ENCODE data around the gene LCP2.

LCP2 gene

DNA sequence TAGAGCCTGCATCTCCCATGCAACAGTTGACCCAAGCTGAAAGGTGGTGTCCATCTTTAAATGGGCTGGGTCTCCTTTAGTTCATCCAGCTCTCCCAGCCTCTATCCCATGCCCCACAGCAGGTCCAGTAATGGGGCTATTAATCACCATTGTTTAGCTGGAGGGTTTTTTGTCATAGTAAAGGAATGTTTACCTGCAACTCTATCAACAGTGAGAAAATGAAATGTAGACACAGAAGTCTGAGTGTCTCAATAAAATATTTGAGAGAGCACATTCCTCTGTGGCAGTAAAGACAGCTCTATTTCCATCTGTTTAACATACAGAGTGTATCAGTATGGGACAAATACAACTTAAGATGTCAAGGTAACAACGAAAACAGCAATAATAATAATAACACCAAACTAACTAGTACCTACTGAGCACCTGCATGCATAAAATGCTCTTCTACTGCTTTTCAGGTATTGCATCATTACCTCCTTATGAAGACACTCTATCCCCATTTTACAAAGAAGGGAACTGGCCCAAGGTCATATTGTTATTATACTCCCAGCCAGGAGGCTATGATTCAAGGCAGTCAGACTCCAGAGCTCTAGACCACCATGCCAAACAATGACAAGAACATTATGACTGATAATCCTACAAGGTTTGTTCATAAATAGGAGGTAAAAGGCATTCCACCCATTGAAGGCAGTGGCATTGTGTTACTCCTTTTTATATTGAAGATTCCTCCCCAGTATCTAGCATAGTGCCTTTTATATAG is 85.8 kb downstream of the LCP2 start:
- Histone ChIP-seq H3K36me3 (ENCODE audit: control insufficient read depth, insufficient read depth, low read length) (no peaks in the 10 kb centered on the region), H3K27ac (ENCODE audit: low read depth, low read length) (no peak overlapping the region), H3K9me3 (ENCODE audit: control insufficient read depth, insufficient read depth, low read length) (no peaks in the 10 kb centered on the region), H3K4me3 (ENCODE audit: low read depth, low read length) (no peak overlapping the region), H3K9ac (ENCODE audit: low read depth, low read length) (no peak overlapping the region), H3K27me3 (ENCODE audit: control insufficient read depth, insufficient read depth, low read length) (no peaks in the 10 kb centered on the region), H3K4me1 (ENCODE audit: control insufficient read depth, insufficient read depth, low read length) (no peaks in the 10 kb centered on the region)

DNA sequence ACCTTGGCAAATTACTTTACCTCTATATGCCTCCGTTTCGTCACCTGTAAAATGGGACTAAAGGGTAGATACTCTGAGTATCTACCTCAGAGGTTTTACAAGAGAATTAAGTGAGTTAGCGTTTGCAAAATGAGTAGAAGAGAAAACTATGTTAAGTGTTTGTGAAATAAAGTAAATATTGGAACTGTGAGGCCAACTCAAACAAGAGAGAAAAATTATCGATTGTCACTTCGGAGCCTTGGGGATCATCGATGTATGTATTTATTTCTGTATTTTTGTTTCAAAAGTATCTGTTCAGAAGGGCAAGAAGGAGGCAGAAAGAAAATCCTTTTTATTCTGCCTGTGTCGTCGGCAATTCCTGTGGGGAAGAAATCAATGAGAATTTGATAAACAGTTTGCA is 90.6 kb downstream of the LCP2 start:
- H3K4me3 ChIP-seq (ENCODE audit: low read depth, low read length) = no peak overlapping the region
- H3K27me3 ChIP-seq (ENCODE audit: control insufficient read depth, insufficient read depth, low read length) = no peaks in the 10 kb centered on the region
- H3K9ac ChIP-seq (ENCODE audit: low read depth, low read length) = no peak overlapping the region
- H3K9me3 ChIP-seq (ENCODE audit: control insufficient read depth, insufficient read depth, low read length) = no peaks in the 10 kb centered on the region
- no peaks in the 10 kb centered on the region for H3K36me3 ChIP-seq (ENCODE audit: control insufficient read depth, insufficient read depth, low read length)
- H3K27ac ChIP-seq (ENCODE audit: low read depth, low read length) = no peak overlapping the region
- no peaks in the 10 kb centered on the region for H3K4me1 ChIP-seq (ENCODE audit: control insufficient read depth, insufficient read depth, low read length)

DNA sequence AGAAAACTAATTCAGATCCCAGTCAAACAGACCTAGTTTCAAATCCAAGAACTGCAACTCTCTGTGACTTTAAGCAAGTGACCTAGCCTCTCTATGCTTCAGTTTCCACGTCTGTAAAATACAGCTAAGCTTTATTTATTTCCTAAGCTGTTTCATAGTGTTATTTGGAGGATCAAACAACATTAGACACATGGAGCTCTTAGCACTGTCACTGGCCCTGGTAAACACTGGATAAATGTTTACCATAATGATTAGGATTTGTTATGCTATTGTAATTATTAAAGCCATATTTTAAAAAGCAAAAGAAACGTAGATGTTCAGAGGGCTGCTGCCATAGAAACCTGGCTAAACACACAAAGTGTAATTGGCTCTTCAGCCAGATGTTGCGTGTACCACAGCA is 91.4 kb downstream of the LCP2 start:
- no peak overlapping the region for H3K4me3 ChIP-seq (ENCODE audit: low read depth, low read length)
- no peak overlapping the region for H3K27ac ChIP-seq (ENCODE audit: low read depth, low read length)
- no peak overlapping the region for H3K9ac ChIP-seq (ENCODE audit: low read depth, low read length)
- no peaks in the 10 kb centered on the region for H3K4me1 ChIP-seq (ENCODE audit: control insufficient read depth, insufficient read depth, low read length)
- H3K27me3 ChIP-seq (ENCODE audit: control insufficient read depth, insufficient read depth, low read length) = no peaks in the 10 kb centered on the region
- H3K36me3 ChIP-seq (ENCODE audit: control insufficient read depth, insufficient read depth, low read length) = no peaks in the 10 kb centered on the region
- no peaks in the 10 kb centered on the region for H3K9me3 ChIP-seq (ENCODE audit: control insufficient read depth, insufficient read depth, low read length)

DNA sequence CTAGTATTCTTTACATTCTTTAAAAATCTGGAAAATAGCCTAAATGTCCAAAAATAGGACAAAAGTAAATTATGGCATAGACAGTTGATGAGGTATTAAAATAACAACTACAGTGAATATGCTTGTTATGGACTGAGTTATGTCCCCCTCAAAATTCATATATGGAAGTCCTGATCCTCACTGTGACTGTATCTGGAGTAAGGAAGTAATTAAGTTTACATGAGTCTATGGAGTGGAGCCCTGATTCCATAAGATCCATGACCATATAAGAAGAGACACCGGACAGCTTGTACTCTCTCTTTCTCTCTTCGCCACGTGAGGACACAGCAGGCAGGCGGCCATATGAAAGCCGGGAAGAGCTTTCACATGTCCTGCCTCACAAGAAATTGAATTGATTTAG is 93.4 kb downstream of the LCP2 start:
- Histone ChIP-seq H3K4me1 (ENCODE audit: control insufficient read depth, insufficient read depth, low read length) (no peaks in the 10 kb centered on the region), H3K27me3 (ENCODE audit: control insufficient read depth, insufficient read depth, low read length) (no peaks in the 10 kb centered on the region), H3K27ac (ENCODE audit: low read depth, low read length) (no peak overlapping the region), H3K9ac (ENCODE audit: low read depth, low read length) (no peak overlapping the region), H3K4me3 (ENCODE audit: low read depth, low read length) (no peak overlapping the region), H3K9me3 (ENCODE audit: control insufficient read depth, insufficient read depth, low read length) (no peaks in the 10 kb centered on the region), H3K36me3 (ENCODE audit: control insufficient read depth, insufficient read depth, low read length) (no peaks in the 10 kb centered on the region)

DNA sequence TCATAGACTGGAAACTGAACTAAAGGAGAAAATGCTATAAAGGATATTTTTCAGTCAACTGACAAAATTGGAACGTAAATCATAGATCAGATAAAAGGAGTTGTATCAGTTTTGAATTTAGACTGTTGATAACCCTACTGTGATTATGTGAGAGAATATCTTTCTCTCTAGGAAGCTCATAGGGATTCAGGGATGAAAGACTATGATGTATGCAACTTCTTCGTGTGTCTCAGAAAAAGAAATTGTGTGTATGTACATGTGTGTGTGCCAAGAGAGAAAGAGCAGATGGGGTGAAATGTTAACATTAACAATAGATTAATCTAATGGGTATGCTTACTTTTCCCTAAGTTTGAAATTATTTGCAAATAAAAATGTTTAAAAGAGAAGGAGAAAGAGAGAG is 95.5 kb downstream of the LCP2 start:
- H3K27ac ChIP-seq (ENCODE audit: low read depth, low read length) = no peak overlapping the region

DNA sequence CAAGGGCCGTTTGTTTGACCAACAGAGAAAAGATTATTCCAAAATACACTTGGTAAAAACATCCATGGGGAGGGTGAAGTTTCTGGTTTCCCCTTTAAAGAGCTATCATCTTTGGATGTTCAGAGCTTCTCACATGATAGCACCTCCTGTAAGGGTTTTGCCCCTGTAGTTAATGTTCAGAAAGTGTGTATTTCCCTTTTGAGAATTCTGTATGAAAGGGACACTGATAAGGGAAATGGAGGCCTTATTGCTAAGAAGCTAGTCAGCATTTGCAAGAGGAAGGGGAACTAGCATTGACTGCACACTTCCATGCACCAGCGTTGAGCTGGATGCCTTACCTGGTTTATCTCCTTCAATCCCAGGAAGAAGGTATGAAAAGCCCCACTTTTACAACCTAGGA is 96.3 kb downstream of the LCP2 start:
- Histone ChIP-seq H3K27me3 (ENCODE audit: control insufficient read depth, insufficient read depth, low read length) (no peaks in the 10 kb centered on the region), H3K9me3 (ENCODE audit: control insufficient read depth, insufficient read depth, low read length) (no peaks in the 10 kb centered on the region), H3K27ac (ENCODE audit: low read depth, low read length) (no peak overlapping the region), H3K4me3 (ENCODE audit: low read depth, low read length) (no peak overlapping the region), H3K9ac (ENCODE audit: low read depth, low read length) (no peak overlapping the region), H3K4me1 (ENCODE audit: control insufficient read depth, insufficient read depth, low read length) (no peaks in the 10 kb centered on the region), H3K36me3 (ENCODE audit: control insufficient read depth, insufficient read depth, low read length) (no peaks in the 10 kb centered on the region)

More for the DNA sequence above, 95.5 kb downstream of the LCP2 start:
- Histone ChIP-seq H3K4me1 (ENCODE audit: control insufficient read depth, insufficient read depth, low read length) (no peaks in the 10 kb centered on the region), H3K4me3 (ENCODE audit: low read depth, low read length) (no peak overlapping the region), H3K27me3 (ENCODE audit: control insufficient read depth, insufficient read depth, low read length) (no peaks in the 10 kb centered on the region), H3K9me3 (ENCODE audit: control insufficient read depth, insufficient read depth, low read length) (no peaks in the 10 kb centered on the region), H3K36me3 (ENCODE audit: control insufficient read depth, insufficient read depth, low read length) (no peaks in the 10 kb centered on the region), H3K9ac (ENCODE audit: low read depth, low read length) (no peak overlapping the region)

DNA sequence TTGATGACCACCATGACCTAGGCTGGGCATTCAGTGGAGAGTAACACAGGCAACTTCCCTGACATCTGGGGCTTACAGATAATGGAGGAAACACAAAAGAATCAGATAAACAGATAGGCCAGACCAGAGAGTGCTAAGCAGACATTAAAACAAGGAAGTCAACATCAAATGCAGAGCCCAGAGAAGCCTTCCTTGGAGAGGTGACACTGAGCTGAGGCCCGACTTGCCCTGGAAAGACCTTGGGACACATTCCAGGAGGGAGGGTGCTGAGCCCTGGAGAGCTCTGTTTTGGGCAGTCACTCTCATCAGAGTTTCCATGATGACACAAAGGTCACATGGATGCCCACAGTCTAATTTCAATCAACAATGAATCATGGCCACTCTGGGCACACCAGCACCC is 96.7 kb downstream of the LCP2 start:
- H3K4me3 ChIP-seq (ENCODE audit: low read depth, low read length) = no peak overlapping the region
- H3K4me1 ChIP-seq (ENCODE audit: control insufficient read depth, insufficient read depth, low read length) = no peaks in the 10 kb centered on the region
- no peaks in the 10 kb centered on the region for H3K9me3 ChIP-seq (ENCODE audit: control insufficient read depth, insufficient read depth, low read length)
- H3K27me3 ChIP-seq (ENCODE audit: control insufficient read depth, insufficient read depth, low read length) = no peaks in the 10 kb centered on the region
- no peaks in the 10 kb centered on the region for H3K36me3 ChIP-seq (ENCODE audit: control insufficient read depth, insufficient read depth, low read length)
- no peak overlapping the region for H3K27ac ChIP-seq (ENCODE audit: low read depth, low read length)
- no peak overlapping the region for H3K9ac ChIP-seq (ENCODE audit: low read depth, low read length)

Data from HUES48 (cell line).